HG02571 (cell line): ENCODE data around the gene HPS6.

Experiments
- ATAC-seq: cut with Tn5 transposase; IDR thresholded peaks from one replicate; pipeline ENCODE4 v1.9.1; 2021; ENCODE audit warnings: mild to moderate bottlenecking, moderate library complexity; ENCODE audit not compliant: unreplicated experiment

Gene HPS6

GRCh38 chr10:102115775-102116174, 50.6 kb downstream of the HPS6 start:
- ATAC-seq = no peak

- ATAC-seq = no peak
These were observed 51.5 kb downstream of the HPS6 start for GRCh38 chr10:102116656-102117055.
